Measurements from ENCODE around the gene APH1B.

APH1B gene

DNA sequence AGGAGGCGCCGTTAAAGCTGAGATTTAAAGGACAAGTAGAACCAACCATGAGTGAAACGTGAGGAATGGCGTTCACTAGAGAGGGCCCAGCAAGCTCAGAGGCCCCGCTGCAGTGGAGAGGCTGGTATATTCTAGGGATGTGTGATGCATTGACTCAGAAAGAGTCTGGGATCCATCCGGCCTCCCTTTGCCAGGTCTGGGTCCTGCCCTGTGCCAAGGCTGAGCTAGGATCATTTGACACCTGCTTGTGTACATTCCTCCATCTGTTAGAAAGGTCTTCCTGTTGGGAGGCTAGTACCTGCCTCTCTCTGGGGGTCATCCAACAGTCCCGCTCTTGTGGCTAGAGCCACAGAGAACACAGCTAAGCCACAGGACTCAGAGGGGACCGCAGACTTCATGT, 75.9 kb downstream of the APH1B start:
- Histone ChIP-seq H3K4me3 (ENCODE audit: low read depth in 1 of 2, low read length in 1 of 2) (no peak overlapping the region), H3K9me3 (no peaks in the 10 kb centered on the region), H3K4me1 (ENCODE audit: control insufficient read depth in 1 of 2, insufficient read depth in 1 of 2, low read depth in 1 of 2, low read length in 1 of 2) (no peaks in the 10 kb centered on the region), H3K27me3 (no peaks in the 10 kb centered on the region), H3K36me3 (no peaks in the 10 kb centered on the region), H3K27ac (no peak overlapping the region)
- TF ChIP-seq, protein P1, sequence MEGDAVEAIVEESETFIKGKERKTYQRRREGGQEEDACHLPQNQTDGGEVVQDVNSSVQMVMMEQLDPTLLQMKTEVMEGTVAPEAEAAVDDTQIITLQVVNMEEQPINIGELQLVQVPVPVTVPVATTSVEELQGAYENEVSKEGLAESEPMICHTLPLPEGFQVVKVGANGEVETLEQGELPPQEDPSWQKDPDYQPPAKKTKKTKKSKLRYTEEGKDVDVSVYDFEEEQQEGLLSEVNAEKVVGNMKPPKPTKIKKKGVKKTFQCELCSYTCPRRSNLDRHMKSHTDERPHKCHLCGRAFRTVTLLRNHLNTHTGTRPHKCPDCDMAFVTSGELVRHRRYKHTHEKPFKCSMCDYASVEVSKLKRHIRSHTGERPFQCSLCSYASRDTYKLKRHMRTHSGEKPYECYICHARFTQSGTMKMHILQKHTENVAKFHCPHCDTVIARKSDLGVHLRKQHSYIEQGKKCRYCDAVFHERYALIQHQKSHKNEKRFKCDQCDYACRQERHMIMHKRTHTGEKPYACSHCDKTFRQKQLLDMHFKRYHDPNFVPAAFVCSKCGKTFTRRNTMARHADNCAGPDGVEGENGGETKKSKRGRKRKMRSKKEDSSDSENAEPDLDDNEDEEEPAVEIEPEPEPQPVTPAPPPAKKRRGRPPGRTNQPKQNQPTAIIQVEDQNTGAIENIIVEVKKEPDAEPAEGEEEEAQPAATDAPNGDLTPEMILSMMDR (IDR thresholded peaks at IDR 0.05): no peak

DNA sequence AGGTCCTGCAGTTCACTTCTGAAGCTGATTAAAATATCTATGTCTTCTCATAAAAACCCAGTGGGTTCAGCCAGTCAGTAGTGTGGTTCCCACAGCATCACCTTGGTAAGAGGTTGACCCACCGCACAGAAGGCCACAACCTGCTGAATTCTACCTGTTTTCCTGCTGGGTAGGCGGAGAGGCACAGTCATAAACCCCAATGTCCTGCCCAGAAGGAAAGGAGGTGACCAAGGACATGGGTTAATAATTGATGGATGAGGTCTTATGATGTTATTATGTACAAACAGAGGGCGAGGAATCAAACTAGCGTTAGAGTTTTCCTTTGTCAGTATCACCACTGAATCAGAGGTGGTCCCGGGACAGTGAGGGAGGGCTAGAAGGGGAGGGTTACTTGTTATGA, 76.5 kb downstream of the APH1B start:
- H3K4me1 ChIP-seq (ENCODE audit: control insufficient read depth in 1 of 2, insufficient read depth in 1 of 2, low read depth in 1 of 2, low read length in 1 of 2): no peaks in the 10 kb centered on the region
- no peaks in the 10 kb centered on the region for H3K36me3 ChIP-seq
- H3K9me3 ChIP-seq: no peaks in the 10 kb centered on the region
- no peaks in the 10 kb centered on the region for H3K27me3 ChIP-seq
- H3K27ac ChIP-seq: no peak overlapping the region
- TF ChIP-seq, protein P1 (IDR thresholded peaks at IDR 0.05): no peak
- no peak overlapping the region for H3K4me3 ChIP-seq (ENCODE audit: low read depth in 1 of 2, low read length in 1 of 2)

DNA sequence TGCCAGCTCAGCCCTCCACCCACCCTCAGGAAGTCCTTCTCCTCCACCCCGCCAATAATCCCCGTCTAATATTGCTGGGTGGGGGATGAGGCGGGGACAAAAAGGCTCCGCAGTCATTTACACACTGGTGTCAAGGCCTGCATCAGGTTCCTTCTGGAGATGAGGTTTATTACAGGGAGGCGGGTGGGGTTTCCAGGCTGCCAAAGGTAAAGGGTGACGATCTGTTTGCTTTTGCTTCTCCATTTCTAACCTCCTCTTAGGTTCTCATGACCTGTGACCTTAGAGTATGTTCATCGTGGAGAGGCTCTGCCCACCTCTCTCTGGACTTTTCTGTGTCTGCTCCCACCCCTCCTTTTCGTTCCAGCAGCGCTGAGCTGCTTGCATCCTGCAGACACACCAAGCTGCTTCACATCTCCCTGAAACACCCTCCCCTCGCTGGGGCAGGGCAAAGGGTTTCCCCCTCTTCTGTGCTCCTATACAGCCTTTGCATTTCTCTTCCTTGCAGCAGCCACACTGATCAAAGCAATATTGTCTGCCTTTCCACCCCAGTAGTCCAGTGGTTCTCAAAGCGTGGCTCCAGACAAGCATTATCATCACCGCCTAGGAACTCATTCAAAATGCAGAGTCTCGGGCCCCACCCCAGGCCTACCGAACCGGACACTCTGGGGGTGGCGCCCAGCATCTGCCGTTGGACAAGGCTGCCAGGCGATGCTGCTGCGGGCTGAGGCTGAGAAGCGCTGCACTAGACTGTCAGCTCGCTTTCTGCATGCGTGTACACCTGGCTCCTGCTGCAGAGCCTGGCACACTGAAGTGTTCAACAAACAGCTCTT, 77.6 kb downstream of the APH1B start:
- no peak overlapping the region for H3K4me3 ChIP-seq (ENCODE audit: low read depth in 1 of 2, low read length in 1 of 2)
- no peaks in the 10 kb centered on the region for H3K4me1 ChIP-seq (ENCODE audit: control insufficient read depth in 1 of 2, insufficient read depth in 1 of 2, low read depth in 1 of 2, low read length in 1 of 2)
- H3K36me3 ChIP-seq: no peaks in the 10 kb centered on the region
- no peak overlapping the region for H3K27ac ChIP-seq
- peaks cover 5% of the 10 kb centered on the region for H3K27me3 ChIP-seq
- H3K9me3 ChIP-seq: no peaks in the 10 kb centered on the region
- TF ChIP-seq, protein P1 (IDR thresholded peaks at IDR 0.05): no peak

DNA sequence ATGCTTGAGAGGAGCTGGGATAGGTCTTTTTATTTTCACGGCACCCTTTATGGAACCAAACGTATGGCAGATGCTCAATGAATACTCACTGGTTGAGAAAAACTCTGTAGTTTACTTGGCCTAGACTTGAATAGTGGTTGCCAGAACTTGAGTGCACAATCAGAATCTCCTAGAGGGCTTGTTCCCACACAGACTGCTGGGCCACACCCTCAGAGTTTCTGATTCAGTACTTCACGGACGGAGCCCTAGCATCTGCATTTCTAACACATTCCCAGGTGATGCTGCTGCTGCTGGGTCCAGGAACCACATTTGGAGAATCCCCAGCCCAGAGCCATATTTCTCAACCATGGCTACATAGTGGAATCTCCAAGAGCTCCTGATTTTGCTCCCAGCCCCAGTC, 79.7 kb downstream of the APH1B start:
- Histone ChIP-seq H3K9me3 (no peaks in the 10 kb centered on the region), H3K4me3 (ENCODE audit: low read depth in 1 of 2, low read length in 1 of 2) (no peak overlapping the region), H3K27ac (no peak overlapping the region), H3K36me3 (no peaks in the 10 kb centered on the region), H3K4me1 (ENCODE audit: control insufficient read depth in 1 of 2, insufficient read depth in 1 of 2, low read depth in 1 of 2, low read length in 1 of 2) (no peaks in the 10 kb centered on the region), H3K27me3 (peaks cover 5% of the 10 kb centered on the region)
- TF ChIP-seq, protein P1 (IDR thresholded peaks at IDR 0.05): no peak

DNA sequence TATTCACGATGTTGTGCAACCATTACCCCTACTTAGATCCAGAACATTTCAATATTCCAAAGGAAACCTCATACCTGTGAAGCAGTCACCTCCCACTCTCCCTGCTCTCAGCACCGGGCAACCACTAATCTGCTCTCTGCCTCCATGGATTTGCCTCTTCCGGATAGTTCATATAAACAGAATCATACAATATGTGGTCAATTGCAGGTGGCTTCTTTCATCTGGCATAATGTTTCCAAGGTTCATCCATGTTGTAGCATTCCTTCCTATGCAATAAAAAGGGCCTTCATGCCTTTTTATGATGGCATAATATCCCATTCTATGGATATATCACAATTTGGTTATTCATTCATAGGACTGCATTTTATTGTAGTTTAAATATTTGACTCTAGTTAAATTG, 80.3 kb downstream of the APH1B start:
- peaks cover 5% of the 10 kb centered on the region for H3K27me3 ChIP-seq
- TF ChIP-seq, protein P1 (IDR thresholded peaks at IDR 0.05): no peak
- no peak overlapping the region for H3K4me3 ChIP-seq (ENCODE audit: low read depth in 1 of 2, low read length in 1 of 2)
- H3K36me3 ChIP-seq: no peaks in the 10 kb centered on the region
- H3K27ac ChIP-seq: no peak overlapping the region
- H3K9me3 ChIP-seq: no peaks in the 10 kb centered on the region
- no peaks in the 10 kb centered on the region for H3K4me1 ChIP-seq (ENCODE audit: control insufficient read depth in 1 of 2, insufficient read depth in 1 of 2, low read depth in 1 of 2, low read length in 1 of 2)
